HG03039 (cell line): Measurements from ENCODE around the gene HELZ2.

Experiments
- ATAC-seq: cut with Tn5 transposase; IDR thresholded peaks from one replicate; pipeline ENCODE4 v1.9.1; 2021; ENCODE audit warnings: mild to moderate bottlenecking, moderate library complexity; ENCODE audit not compliant: unreplicated experiment

HELZ2 gene

GRCh38 chr20:63539441-63540370, 34.3 kb downstream of the HELZ2 start:
- no peak for ATAC-seq

- ATAC-seq, result no peak
These were observed 35.0 kb downstream of the HELZ2 start for GRCh38 chr20:63539092-63539430.

GRCh38 chr20:63538204-63539091, 35.6 kb downstream of the HELZ2 start:
- no peak for ATAC-seq

- ATAC-seq, result peak; percentile 67
These were observed 36.4 kb downstream of the HELZ2 start for GRCh38 chr20:63537525-63538203.

- ATAC-seq, result peak; percentile 5
These were observed 37.0 kb downstream of the HELZ2 start, which contains the start of gene PTK6 for GRCh38 chr20:63536997-63537524. Gene PTK6, minus strand, starts transcription at chr20:63537376. Its CDS starts 62 bp downstream, at chr20:63537314.

GRCh38 chr20:63536241-63536977, 37.6 kb downstream of the HELZ2 start:
- ATAC-seq, result no peak

GRCh38 chr20:63534831-63535651, 39.0 kb downstream of the HELZ2 start:
- no peak for ATAC-seq

GRCh38 chr20:63534427-63534830, 39.6 kb downstream of the HELZ2 start:
- ATAC-seq, result no peak

- no peak for ATAC-seq
These were observed 40.1 kb downstream of the HELZ2 start for GRCh38 chr20:63533871-63534393.

- ATAC-seq, result no peak
These were observed 40.7 kb downstream of the HELZ2 start for GRCh38 chr20:63533388-63533787.

- no peak for ATAC-seq
These were observed 41.5 kb downstream of the HELZ2 start for GRCh38 chr20:63532449-63532971.

- ATAC-seq, result no peak
These were observed 42.2 kb downstream of the HELZ2 start for GRCh38 chr20:63531686-63532448.

GRCh38 chr20:63530788-63531160, 43.3 kb downstream of the HELZ2 start:
- no peak for ATAC-seq

- no peak for ATAC-seq
These were observed 43.9 kb downstream of the HELZ2 start for GRCh38 chr20:63529861-63530787.

GRCh38 chr20:63529180-63529860, 44.7 kb downstream of the HELZ2 start:
- no peak for ATAC-seq

GRCh38 chr20:63527184-63527583, 46.9 kb downstream of the HELZ2 start:
- no peak for ATAC-seq
